GM21576 (cell line): ENCODE data around the gene SPATA7.

ENCODE experiments used
- ATAC-seq: cut with Tn5 transposase; IDR thresholded peaks from one replicate; pipeline ENCODE4 v1.9.1; 2021; ENCODE audit warnings: mild to moderate bottlenecking, moderate library complexity; ENCODE audit not compliant: unreplicated experiment

SPATA7 gene

DNA sequence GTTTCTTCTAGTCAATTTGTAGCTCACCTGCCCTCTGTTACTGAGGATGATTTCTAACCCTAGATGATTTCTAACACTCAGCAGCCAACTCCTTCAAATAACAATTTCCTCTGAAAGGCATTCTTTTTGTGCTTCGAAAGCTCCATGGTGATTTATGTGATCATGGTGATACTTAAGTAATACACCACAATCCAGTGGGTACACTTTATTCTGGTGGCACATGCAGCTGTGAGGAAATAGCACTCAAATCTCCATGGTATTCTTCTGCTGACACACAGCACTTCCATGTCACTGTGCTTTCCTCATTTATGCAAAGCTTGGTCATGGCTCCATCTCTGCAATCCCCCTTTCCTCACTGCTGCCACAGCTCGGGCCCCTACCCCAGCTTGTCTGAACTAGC is 95.6 kb downstream of the SPATA7 start:
- ATAC-seq, result no peak

DNA sequence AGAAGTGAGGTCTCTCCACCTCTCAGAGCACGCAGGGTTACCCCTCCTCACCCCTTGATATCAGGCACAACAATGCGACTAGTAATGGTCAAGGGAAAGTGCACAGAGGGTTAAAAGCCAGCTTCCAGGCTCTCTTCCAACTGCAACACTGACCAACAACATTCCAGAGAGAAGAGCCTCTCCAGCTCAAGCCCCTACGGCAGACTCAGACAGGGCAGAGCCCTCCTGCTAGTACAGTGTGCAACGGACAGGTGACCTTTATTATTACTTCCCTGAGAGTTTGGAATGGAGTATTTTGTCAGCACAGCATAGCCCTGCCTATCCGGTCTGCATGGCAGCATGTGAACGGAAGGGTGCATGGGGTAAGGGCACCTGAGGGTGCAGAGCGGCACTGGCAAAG is 96.3 kb downstream of the SPATA7 start:
- no peak for ATAC-seq

DNA sequence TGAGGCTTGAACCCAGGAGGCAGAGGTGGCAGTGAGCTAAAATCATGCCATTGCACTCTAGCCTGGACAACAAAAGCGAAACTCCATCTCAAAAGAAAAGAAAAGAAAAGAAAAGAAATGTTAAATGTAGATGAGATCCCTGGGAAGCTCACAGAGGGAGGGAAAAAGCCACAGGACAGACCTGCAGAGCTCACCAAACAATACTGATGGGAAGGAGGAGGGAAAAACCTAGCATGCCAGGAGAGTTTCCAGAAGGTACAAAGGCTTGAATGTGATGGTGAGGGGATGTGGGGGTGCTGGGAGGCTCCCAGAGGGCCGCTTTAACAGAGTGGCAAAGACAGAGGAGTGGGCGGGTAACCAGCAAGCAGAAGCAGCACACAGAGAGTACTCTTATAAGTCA is 97.1 kb downstream of the SPATA7 start:
- no peak for ATAC-seq
